Measurements from ENCODE around the gene TEF. TPM values are rescaled to one million over a fixed set of nuclear protein-coding genes. Genes with fewer than 3 reads are reported as not detected.

TEF gene
- polyA plus RNA-seq, 1 experiment = 13.7 TPM

- ChIA-PET POLR2A (no interaction called here), CTCF (no interaction called here)
- H3K4me3 ChIP-seq (ENCODE audit: low read depth, low read length) = no peak overlapping the region
- no peak overlapping the region for H3K27ac ChIP-seq (ENCODE audit: low read depth, low read length)
- no peak for DNase-seq (ENCODE audit: low read depth, low spot score)
- TF ChIP-seq, protein P1, sequence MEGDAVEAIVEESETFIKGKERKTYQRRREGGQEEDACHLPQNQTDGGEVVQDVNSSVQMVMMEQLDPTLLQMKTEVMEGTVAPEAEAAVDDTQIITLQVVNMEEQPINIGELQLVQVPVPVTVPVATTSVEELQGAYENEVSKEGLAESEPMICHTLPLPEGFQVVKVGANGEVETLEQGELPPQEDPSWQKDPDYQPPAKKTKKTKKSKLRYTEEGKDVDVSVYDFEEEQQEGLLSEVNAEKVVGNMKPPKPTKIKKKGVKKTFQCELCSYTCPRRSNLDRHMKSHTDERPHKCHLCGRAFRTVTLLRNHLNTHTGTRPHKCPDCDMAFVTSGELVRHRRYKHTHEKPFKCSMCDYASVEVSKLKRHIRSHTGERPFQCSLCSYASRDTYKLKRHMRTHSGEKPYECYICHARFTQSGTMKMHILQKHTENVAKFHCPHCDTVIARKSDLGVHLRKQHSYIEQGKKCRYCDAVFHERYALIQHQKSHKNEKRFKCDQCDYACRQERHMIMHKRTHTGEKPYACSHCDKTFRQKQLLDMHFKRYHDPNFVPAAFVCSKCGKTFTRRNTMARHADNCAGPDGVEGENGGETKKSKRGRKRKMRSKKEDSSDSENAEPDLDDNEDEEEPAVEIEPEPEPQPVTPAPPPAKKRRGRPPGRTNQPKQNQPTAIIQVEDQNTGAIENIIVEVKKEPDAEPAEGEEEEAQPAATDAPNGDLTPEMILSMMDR (IDR thresholded peaks at IDR 0.05; ENCODE audit: low read depth, low read length) = no peak
- no peaks in the 10 kb centered on the region; the same call in 1 of the 2 replicates for H3K9me3 ChIP-seq (ENCODE audit: control insufficient read depth, insufficient read depth, low read length)
- H3K27me3 ChIP-seq (ENCODE audit: control insufficient read depth, insufficient read depth, low read length) = no peaks in the 10 kb centered on the region
Measured at GRCh38 chr22:41334951-41335635, 46.6 kb upstream of the TEF start.

DNA sequence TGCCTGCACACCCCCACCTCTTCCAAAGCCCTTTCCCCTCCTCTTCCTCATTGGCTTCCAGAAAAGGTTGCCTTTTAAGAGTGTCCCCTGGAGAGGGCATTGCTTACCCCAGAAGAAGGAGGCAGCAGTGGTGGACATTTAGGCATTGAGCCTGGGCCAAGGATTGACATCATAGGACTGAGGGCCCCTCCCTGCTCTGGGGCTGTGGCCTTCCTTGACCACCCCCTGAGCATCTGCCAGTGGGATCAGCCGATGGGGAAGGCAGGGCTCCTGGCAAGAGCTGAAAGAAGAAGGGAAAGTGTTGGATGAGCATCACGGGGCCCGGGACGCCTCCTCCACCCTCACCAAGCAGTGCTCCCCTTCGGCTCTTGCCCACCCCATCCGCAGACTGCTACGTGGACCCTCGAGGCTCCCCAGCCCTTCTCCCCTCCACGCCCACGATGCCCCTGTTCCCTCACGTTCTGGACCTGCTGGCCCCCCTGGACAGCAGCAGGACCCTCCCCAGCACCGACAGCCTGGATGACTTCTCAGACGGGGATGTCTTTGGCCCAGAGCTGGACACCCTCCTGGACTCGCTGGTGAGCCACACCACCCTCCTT lies 43.0 kb upstream of the TEF start:
- TF ChIP-seq, protein P1 (IDR thresholded peaks at IDR 0.05; ENCODE audit: low read depth, low read length) = no peak
- H3K27me3 ChIP-seq (ENCODE audit: control insufficient read depth, insufficient read depth, low read length) = no peaks in the 10 kb centered on the region
- DNase-seq (ENCODE audit: low read depth, low spot score) = no peak
- ChIA-PET CTCF (no interaction called here), POLR2A (no interaction called here)
- no peak overlapping the region for H3K27ac ChIP-seq (ENCODE audit: low read depth, low read length)
- H3K4me3 ChIP-seq (ENCODE audit: low read depth, low read length) = no peak overlapping the region
- no peaks in the 10 kb centered on the region for H3K9me3 ChIP-seq (ENCODE audit: control insufficient read depth, insufficient read depth, low read length)

DNA sequence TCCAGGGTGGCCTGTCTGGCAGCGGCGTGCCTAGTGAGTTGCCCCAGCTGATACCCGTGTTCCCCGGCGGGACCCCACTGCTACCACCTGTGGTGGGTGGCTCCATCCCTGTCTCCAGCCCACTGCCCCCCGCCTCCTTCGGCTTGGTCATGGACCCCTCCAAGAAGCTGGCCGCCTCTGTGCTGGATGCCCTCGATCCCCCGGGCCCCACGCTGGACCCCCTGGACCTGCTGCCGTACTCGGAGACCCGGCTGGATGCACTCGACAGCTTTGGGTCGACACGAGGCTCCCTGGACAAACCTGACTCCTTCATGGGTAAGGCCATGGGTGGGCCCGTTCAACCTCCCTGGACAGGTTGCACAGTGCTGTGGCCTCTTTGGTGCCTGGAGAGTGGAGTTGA lies 41.9 kb upstream of the TEF start:
- ChIA-PET POLR2A (no interaction called here), CTCF (no interaction called here)
- Histone ChIP-seq H3K9me3 (ENCODE audit: control insufficient read depth, insufficient read depth, low read length) (no peaks in the 10 kb centered on the region), H3K27me3 (ENCODE audit: control insufficient read depth, insufficient read depth, low read length) (no peaks in the 10 kb centered on the region), H3K4me3 (ENCODE audit: low read depth, low read length) (no peak overlapping the region), H3K27ac (ENCODE audit: low read depth, low read length) (no peak overlapping the region)
- no peak for DNase-seq (ENCODE audit: low read depth, low spot score)
- TF ChIP-seq, protein P1 (IDR thresholded peaks at IDR 0.05; ENCODE audit: low read depth, low read length) = no peak

DNA sequence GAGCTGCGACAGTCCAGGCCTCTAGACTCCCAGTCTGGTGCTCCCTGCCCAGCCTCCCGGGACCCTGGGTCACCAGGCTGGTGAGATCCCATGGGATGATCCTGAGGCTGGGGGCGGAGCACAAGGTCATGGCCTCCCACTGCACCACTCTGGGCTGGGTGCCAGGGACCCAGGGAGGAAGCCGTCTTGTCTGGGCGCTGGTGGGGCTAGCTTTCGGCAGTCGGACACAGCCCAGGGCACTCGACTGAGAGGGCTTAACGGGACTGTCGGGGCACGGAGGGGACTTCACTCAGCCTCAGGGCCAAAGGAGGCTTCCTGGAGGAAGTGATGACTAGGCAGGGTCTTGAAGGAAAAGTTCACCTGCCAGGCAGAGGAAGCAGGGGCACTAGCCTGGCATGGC lies 41.4 kb upstream of the TEF start:
- Histone ChIP-seq H3K27ac (ENCODE audit: low read depth, low read length) (no peak overlapping the region), H3K4me3 (ENCODE audit: low read depth, low read length) (no peak overlapping the region), H3K9me3 (ENCODE audit: control insufficient read depth, insufficient read depth, low read length) (no peaks in the 10 kb centered on the region), H3K27me3 (ENCODE audit: control insufficient read depth, insufficient read depth, low read length) (no peaks in the 10 kb centered on the region)
- POLR2A ChIA-PET = interaction anchor here (0.6 kb wide), 1 partner anchor 25 kb away, joined by 5 read pairs; no protein-coding TSS in a partner anchor
- TF ChIP-seq, protein P1 (IDR thresholded peaks at IDR 0.05; ENCODE audit: low read depth, low read length) = no peak
- CTCF ChIA-PET = no interaction called here
- no peak for DNase-seq (ENCODE audit: low read depth, low spot score)

DNA sequence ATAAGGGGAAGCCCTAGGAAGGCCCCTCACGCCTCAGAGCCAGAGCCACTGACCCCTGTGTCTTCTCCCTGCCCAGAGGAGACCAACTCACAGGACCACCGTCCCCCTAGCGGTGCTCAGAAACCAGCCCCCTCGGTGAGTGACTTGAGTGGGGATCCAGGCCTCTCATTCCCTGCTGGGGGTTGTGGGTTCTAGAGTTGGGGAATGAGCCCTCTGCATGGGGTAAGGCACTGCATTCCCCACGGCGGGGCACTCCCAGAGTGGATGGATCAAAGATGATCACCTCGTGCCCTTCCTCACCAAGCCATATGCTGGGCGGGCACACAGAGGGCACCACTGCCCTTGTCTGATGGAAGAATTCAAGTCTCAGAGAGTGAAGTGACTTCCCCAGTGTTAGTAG lies 40.7 kb upstream of the TEF start:
- TF ChIP-seq, protein P1 (IDR thresholded peaks at IDR 0.05; ENCODE audit: low read depth, low read length) = no peak
- H3K4me3 ChIP-seq (ENCODE audit: low read depth, low read length) = no peak overlapping the region
- H3K9me3 ChIP-seq (ENCODE audit: control insufficient read depth, insufficient read depth, low read length) = no peaks in the 10 kb centered on the region
- ChIA-PET POLR2A (interaction anchor here (0.6 kb wide), 1 partner anchor 24 kb away, joined by 5 read pairs; no protein-coding TSS in a partner anchor), CTCF (no interaction called here)
- H3K27me3 ChIP-seq (ENCODE audit: control insufficient read depth, insufficient read depth, low read length) = no peaks in the 10 kb centered on the region
- H3K27ac ChIP-seq (ENCODE audit: low read depth, low read length) = no peak overlapping the region
- DNase-seq (ENCODE audit: low read depth, low spot score) = no peak
